Measurements from ENCODE around the gene CH25H.

GRCh38 chr10:89210794-89211425 is 3.8 kb upstream of the CH25H start:
- no peak for TF ChIP-seq TAF1 (IDR thresholded peaks at IDR 0.05; ENCODE audit: borderline replicate concordance, insufficient read depth, low read length)
- TF ChIP-seq REST (IDR thresholded peaks at IDR 0.05; ENCODE audit: insufficient read depth in 1 of 2, low read depth in 2 of 2, low read length in 2 of 2) = no peak
- TF ChIP-seq POLR2AphosphoS5 (IDR thresholded peaks at IDR 0.05; ENCODE audit: low read depth, low read length) = no peak
- TF ChIP-seq SIN3A (IDR thresholded peaks at IDR 0.05; ENCODE audit: borderline replicate concordance, insufficient read depth, low read length) = no peak
